Stimulated activated CD8-positive, alpha-beta memory T cell treated with anti-CD3 and anti-CD28 coated beads, Interleukin-12 subunit alpha, Interleukin-12 subunit beta, amount 100 ng/mL, for 24 hours (primary cell): ENCODE measurements around the gene PPFIA2.
A peak's percentile ranks its signal among the peaks of the same experiment; 100 is the strongest.
"Not testable (repeated sequence)": the region's sequence is repeated elsewhere in the genome, so short reads cannot be mapped to it uniquely, and the experiment has no call there.

Experiments
- DNase-seq: peaks from one replicate; pipeline ENCODE4 v3.0.0-alpha.2; 2020; ENCODE audit errors: extremely low read depth

Gene PPFIA2

DNA sequence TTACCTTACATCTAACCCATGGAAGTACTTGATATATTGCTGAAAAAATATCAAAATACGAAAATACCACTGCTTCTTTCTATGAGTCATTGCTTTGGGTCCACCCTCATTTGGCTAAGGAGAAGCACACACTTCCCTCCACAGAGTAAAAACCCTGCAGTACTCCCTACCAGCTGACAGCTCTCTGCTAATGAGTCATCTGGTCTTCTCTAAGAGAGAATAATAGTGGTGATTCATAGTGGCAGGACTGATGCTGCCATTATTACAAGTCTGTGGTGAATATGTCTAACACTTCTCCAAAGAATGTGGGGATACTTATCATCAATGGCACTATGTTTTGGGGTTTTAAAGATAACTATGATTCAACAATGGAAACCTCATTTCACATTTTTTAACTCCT is 90.7 kb downstream of the PPFIA2 start:
- peak; percentile 1 for DNase-seq

- DNase-seq = not testable (repeated sequence)
Measured at GRCh38 chr12:81659310-81659709, 99.8 kb downstream of the PPFIA2 start.

- DNase-seq = no peak
Measured at GRCh38 chr12:81644503-81644902, 114.6 kb downstream of the PPFIA2 start.

GRCh38 chr12:81639196-81639595 is 120.0 kb downstream of the PPFIA2 start:
- no peak for DNase-seq

- no peak for DNase-seq
Measured at GRCh38 chr12:81633127-81633526, 126.0 kb downstream of the PPFIA2 start.

DNA sequence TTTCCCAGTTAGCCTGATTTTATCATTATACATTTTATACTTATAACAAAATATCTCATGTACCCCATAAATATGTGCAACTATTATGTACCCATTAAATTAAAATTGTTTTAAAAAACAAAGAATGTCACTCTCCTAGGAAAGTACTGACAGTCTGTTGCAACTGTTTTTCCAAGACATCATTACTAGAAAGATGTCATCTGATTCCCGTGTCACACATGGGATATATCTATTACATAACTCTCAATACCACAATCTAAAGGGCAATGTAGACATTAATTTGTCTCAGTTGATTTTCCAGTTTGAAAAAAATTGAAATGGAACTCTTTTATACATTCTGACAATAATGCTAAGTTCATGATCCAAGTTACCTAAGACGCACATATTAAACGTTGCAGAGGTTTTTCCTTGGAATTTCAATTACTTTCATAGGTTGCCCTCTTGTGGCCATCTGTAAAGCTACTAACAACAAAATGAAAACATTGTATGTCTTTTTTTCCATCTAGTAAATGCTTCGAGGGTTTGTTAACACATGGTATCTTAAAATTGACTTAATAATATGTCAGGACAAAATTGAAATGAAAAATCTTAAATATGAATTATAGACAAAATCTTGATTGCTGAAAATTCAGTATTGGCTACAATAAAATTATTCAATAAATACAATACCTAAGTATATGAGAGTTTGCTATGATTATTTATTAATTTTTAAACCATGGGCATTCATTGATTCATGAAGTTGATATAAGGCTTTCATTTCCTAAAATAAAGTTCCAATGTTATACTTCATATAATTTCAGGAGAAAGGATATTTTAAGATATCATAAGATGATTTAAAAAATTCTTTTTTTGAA is 131.6 kb downstream of the PPFIA2 start:
- no peak for DNase-seq

DNA sequence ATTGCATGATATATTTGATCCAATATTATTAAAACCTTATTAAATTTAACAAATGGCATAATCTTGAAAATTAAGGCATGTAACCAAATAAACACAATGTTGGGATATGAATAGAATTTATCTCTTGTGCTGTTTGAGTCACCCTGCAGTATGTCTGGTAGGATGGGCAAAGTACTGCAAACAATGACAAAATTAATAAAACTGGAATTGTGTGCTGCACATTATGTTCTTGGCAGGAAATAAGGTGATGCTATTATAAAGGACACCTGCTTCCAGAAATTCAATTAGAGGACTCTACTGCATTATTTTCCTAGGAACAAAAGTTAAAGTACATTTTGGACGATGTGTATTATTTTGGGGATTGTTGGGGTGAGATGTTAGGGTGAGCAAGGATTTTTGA is 132.7 kb downstream of the PPFIA2 start:
- no peak for DNase-seq

- no peak for DNase-seq
Measured at GRCh38 chr12:81617915-81618314, 141.2 kb downstream of the PPFIA2 start.

DNA sequence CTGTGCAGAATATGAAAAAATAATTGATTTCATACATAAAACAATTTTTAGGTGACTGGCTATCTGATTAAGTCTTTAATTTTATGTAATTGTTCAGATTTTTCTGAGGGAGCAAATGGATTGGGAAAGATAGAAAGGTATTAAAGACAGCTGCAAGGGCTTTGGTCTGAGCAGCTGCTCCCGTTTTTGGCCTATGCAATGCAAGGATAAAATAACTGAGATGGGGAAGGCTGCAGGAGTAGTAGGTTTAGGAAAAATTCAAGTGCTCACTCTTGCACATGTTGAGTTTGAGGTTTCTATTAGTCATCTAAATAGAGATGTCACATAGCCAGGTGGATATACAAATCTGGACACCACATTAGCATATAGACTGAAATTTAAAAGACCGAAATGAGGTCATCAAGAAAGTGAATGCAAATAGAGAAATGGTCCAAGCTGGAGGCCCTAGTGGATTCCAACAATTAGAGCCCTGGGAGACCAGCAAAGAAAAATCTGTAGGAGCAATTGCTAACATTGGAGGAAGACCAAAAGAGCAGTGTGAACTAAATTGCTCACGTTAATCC is 144.0 kb downstream of the PPFIA2 start:
- no peak for DNase-seq

GRCh38 chr12:81610955-81611889 is 147.9 kb downstream of the PPFIA2 start:
- DNase-seq = no peak

- DNase-seq = no peak
Measured at GRCh38 chr12:81597928-81598604, 161.1 kb downstream of the PPFIA2 start.

DNA sequence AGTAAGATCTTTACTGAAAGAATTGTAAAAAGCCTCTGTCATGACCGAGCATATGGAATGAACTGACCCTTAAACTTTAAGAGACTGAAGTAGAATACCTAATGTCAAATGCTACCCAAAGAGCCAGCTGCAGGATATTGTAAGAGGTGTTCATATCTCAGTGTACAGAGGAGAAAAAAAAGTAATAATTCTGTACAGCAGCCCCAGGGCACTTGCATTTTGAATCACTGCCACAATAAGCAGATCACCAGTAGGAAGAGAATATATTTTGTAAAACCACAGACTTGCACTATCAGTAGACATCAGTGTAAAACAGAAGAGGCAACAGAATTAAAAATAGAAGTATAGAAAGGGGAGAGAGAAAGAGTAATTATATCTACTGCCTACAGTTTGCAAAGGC is 162.6 kb downstream of the PPFIA2 start:
- DNase-seq = no peak

GRCh38 chr12:81591256-81591655 is 167.9 kb downstream of the PPFIA2 start:
- DNase-seq = no peak

DNA sequence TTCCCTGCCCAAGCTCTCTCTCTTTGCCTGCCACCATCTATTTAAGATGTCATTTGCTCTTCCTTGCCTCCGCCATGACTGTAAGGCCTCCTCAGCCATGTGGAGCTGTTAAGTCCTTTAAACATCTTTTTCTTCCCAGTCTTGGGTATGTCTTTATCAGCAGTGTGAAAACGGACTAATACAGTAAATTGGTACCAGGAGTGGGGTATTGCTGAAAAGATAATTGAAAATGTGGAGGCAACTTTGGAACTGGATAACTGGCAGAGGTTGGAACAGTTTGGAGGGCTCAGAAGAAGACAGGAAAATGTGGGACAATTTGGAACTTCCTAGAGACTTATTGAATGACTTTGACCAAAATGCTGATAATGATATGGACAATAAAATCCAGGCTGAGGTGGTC is 168.4 kb downstream of the PPFIA2 start:
- DNase-seq = not testable (repeated sequence)

DNA sequence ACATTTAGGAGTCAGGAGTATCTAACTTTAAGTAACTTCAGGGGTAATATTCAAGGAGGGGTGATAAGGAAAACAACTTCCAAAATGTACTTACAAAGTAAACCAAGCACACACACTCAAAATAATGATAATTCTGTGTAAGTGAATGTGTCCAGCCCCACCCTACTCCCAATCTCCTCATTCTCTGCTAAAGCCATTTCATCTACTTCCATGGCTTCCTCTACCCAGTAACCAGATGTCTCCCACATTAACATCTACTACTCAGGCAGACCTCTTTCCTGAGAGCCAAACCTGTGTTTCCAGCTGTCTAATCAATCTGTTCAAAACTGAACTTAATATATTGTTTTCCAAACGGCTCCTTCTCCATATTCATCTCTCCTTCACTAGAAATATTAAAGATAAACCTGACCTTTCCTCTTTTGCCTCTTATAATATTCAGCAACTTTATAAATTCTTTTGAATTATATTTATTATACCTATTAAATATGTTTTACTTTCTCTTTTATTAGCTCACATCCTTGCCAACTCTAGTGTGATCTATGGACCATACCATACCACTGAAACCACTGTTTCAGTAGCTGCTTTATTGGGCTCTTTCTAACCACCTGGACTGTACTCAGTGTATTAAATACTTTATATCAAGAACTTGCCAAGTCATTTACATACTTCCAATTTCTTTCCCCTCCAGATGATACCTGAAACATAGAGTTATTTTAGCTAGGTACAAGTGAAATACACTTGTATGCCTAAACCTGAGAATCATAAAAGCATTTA is 170.7 kb downstream of the PPFIA2 start:
- DNase-seq = no peak

GRCh38 chr12:81585787-81586186 is 173.4 kb downstream of the PPFIA2 start:
- no peak for DNase-seq

GRCh38 chr12:81573228-81573627 is 185.9 kb downstream of the PPFIA2 start:
- DNase-seq = no peak

GRCh38 chr12:81572411-81572810 is 186.7 kb downstream of the PPFIA2 start:
- DNase-seq = no peak

- DNase-seq = no peak
Measured at GRCh38 chr12:81570234-81570633, 188.9 kb downstream of the PPFIA2 start.

GRCh38 chr12:81564237-81564636 is 194.9 kb downstream of the PPFIA2 start:
- no peak for DNase-seq

DNA sequence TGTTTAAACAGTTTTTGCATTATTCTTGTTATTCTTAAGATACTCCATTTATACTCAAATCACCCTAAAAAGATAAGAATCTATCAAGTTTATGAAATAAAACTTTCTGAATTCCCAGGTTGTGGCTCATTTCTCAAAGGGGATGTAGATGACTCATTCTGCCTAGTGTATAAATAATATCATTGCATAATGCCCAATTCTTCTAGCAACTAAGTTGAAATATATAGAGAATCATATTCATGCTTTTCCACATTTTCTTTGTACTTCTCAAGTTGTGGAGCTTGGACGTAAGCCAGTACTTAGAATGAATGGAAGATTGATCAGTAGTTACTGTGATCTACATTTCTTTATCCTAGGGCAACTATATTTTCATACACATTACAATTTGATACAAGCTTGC is 201.1 kb downstream of the PPFIA2 start:
- DNase-seq = no peak
